HG03108 (cell line): ENCODE results near the gene GABRE.
"Not testable (repeated sequence)": the region's sequence is repeated elsewhere in the genome, so short reads cannot be mapped to it uniquely, and the experiment has no call there.

ENCODE experiments used
- ATAC-seq: cut with Tn5 transposase; IDR thresholded peaks from one replicate; pipeline ENCODE4 v1.9.1; 2021; ENCODE audit warnings: moderate library complexity; ENCODE audit not compliant: unreplicated experiment

GABRE gene

DNA sequence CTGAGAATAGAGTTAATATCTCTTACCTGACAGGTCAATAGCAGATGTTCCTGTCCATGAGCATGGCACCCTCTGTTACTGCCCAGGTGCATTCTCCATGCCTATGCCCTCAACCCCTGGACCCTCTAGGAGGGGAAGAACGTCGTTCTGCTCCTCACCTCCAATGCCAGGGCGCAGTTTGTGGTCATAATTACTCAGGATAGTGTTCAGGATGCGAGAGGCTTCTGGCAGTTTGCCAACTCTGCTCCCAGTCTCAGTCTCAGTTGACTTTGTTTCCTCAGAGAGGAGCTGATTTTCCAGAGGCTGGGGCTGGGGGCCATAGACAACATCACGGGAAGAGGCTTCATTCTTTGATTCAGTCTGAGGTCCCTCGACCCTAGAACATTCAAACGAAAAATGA lies 4.4 kb downstream of the GABRE start:
- ATAC-seq = no peak

DNA sequence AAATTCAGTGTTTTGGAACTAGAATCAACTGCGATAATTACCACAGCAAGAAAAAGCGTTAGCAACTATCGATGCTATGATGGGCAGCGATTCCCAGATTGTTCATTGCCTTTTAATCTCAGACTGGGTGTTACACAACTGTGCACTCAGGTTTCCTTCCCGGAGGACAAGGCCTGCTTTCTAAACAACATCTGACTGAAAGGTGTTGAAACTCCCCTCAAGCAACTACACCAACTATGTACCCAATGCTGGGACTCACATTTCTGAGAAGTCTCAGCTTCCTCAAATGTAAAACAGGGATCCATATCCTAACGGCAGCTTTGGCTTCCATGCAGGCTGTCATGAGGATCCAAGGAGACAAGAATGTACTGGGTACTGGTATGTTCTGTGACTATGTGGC lies 8.2 kb downstream of the GABRE start:
- ATAC-seq = no peak

DNA sequence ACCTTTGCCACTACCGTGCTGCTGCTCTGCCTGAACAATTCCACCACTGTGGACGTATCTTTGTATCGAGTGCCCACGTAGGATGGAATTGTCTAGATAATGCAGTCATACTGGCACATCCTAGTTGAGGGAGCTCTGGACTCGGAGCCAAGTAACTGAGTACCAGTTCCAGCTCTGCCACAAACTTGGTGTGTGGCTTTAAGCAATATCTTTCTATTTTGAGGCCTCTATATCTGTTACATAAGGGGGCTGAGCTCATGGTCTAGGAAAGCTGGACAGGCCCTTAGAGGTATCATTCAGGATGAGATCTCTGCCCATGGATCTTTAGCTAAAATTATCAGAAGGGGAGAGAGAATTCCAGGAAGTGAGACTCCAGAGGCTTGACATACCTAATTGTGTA lies 12.4 kb downstream of the GABRE start:
- ATAC-seq = no peak

DNA sequence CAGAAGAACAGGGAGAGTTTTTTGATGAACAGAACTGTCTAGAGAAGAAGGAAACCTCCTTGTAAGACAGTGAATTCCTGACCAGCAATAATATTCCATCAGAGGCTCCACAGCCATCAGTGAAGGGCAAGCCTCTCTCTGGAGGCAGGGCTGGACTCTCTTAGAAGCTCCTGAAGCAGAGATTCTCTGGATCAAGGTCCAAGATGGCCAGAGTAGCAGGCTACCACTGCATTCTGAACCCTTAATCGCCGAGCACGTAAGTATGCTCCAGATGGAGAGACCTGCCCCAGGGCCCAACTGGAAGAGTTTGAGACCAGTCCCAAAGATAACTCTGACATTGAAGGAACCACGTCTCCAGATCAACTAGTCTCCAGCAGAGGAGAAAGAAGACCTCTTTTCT lies 16.4 kb downstream of the GABRE start:
- no peak for ATAC-seq

DNA sequence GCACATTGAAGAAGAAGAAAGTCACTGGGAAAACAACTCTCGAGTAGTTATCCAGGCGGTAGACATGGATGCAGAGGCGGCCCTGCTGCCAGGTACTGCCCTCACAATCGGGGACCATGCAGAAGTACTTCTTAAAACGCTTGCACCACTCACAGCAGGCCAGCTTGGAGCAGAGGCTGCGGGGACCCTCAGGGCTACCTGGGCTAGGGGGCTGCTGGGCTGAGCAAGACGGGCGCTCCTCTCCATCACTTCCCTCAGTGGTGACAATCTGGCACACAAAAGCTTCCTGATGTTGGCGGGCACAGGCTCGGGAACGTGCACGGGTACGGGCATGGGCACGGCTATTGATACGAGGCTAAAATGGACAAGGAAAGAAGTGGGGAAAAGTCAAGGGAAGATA lies 19.7 kb downstream of the GABRE start:
- no peak for ATAC-seq

DNA sequence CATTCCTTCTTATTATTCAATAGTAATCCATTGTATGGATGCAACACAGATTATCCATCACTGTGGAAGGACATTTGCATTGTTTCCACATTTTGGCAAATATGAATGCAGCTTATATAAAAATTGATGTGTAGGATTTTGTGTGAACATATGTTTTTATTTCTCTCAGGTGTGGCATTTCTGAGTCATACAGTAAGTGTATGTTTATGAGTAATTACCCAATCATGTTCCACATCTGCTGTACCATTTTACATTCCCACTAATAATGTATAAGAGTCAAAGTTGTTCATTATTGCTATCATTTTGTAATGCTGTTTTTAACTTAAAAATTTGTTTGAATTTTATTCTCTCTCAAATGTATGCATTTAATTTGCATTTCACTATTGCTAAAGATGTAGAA lies 36.3 kb downstream of the GABRE start:
- ATAC-seq = no peak

DNA sequence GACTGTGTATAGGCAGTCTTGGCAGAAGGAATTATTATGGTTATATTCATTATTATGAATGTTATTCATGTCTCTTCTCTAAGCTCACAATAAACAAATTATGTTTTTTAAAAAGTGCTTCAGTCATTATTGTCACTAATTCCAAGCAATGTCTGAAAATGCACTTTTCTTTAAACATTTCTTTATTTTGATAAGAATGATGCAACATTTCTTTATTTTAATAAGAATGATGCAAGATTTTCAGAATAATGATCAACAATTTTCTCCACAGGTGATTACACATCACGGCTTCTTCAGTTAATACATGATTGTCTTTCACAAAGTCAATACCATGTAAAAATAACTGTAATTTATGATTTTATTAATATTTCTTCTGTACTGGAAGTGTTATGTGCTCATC lies 39.1 kb downstream of the GABRE start:
- no peak for ATAC-seq

DNA sequence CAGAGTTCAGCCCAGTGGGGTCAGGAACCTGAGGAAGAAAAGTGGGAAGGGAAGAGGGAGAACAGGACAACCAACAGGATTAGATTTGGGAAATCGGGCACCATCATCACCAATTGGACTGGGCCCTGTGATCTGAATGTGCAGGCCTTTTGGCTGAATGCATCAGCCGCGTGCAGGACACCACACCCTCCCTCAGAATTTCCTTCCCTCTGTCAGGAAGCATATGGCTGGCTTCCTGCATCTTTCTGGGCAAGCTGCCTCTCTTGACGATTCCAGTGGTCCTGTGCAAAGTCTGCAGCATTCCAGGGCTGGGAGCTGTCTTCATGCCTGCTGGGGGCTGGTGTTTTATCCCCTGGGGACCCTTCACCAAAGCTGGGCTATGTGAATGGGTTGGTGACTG lies 45.4 kb downstream of the GABRE start:
- no peak for ATAC-seq

DNA sequence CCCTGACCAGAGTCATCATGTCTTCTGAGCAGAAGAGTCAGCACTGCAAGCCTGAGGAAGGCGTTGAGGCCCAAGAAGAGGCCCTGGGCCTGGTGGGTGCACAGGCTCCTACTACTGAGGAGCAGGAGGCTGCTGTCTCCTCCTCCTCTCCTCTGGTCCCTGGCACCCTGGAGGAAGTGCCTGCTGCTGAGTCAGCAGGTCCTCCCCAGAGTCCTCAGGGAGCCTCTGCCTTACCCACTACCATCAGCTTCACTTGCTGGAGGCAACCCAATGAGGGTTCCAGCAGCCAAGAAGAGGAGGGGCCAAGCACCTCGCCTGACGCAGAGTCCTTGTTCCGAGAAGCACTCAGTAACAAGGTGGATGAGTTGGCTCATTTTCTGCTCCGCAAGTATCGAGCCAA lies 50.8 kb downstream of the GABRE start:
- no peak for ATAC-seq

DNA sequence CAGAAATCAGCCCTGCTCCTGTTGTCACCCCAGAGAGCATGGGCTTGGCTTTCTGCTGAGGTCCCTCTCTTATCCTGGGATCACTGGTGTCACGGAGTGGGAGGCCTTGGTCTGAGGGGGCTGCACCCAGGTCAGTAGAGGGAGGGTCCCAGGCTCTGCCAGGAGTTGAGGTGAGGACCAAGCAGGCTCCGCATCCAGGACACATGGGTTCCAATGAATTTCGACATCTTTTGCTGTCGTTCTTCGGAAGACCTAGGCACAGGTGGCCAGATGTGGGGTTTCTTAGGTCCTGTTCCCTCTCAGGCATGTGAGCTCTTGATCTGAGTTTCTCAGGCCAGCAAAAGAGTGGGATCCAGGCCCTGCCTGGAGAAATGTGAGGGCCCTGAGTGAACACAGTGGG lies 51.8 kb downstream of the GABRE start:
- no peak for ATAC-seq

DNA sequence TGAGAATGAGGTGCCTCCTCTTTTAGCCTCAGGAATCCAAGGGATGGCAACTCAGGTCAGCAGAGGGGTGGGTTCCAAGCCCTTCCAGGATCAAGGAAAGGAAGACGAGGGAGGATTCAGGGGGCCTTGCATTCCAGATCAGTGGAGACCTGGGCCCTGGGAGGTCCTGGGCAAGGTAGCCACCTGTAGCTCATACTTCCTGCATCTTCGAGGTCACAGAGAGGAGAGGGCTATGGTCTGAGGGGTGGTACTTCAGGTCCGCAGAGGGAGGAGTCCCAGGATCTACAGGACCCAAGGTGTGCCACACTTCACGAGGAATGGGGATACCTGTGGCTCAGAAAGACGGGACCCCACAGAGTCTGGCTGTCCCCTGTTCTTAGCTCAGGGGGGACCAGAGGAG lies 52.6 kb downstream of the GABRE start:
- ATAC-seq = no peak

DNA sequence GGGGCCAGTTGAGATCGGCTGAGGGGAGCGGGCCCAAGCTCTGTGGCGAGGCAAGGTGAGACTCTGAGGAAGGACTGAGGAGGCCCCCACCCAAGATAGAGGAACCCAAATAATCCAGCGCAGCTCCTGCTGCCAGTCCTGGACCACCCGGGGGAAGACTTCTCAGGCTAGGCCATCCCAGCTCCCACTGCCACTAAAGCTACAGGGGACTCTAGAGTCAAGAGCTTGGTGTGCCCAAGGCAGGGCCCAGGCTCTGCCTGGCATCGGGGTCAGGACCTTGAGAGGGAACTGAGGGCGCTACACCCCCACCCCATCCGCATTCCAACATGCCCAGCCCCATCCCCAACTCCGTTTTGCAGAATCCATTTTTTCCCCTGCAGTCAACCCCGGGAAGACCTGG lies 53.2 kb downstream of the GABRE start:
- ATAC-seq = no peak

DNA sequence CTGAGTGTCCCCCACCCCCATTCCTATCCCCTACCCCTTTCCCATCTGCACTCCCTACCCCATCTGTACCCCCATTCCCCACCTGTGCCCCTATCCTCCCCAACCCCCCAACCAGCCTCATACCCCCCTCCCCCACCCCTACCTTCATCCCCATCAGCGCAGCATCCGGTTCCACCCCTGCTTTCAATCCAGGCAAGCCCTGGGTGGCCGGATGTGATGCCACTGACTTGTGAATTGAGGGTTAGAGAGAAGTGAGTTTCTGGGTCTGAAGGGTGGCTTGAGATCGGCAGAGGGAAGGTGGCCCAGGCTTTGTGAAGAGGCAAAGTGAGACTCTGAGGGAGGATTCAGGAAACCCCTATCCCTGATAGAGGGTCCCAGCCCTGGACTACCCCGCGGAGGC lies 53.9 kb downstream of the GABRE start:
- no peak for ATAC-seq

DNA sequence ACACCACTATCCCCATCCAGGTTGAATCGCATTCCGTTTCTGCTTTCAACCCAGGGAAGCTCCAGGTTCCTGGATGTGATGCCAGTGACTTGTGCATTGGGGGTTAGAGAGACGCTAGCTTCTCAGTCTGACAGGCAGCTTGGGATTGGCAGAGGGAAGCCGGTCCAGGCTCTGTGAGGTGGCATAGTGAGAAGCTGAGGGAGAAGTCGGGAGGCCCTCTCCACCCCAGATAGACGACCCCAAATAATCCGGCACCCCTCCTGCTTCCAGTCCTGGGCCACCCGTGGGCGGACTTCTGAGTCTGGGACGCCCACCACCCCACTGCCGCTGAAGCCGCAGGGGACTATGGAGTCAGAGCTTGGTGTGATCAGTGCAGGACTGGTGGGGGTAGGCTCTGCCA lies 54.4 kb downstream of the GABRE start:
- ATAC-seq = no peak

DNA sequence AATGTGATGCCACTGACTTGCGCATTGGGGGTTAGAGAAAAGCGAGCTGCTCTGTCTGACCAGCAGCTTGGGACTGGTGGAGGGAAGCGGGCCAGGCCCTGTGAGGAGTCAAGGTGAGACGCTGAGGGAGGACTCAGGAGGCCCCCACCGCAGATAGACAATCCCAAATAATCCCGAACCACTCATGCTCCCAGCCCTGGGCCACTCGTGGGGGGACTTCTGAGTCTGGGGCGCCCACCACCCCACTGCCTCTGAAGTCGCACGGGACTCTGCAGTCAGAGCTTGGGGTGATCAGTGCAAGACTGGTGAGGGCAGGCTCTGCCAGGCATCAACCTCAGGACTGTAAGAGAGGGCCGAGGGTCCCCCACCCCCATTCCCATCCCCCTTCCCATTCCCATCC lies 54.9 kb downstream of the GABRE start:
- ATAC-seq = no peak

DNA sequence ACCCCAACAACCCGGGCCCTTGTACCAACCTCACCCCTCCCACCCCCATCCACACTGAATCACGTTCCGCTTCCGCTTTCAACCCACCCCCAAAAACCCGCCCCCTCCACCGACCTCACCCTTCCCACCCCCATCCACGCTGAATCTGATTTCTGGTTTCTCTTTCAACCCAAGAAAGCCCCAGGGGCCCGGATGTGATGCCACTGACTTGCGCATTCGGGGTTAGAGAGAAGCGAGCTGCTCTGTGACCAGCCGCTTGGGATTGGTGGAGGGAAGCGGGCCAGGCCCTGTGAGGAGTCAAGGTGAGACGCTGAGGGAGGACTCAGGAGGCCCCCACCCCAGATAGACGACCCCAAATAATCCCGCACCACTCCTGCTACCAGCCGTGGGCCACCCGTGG lies 55.7 kb downstream of the GABRE start:
- ATAC-seq = not testable (repeated sequence)

DNA sequence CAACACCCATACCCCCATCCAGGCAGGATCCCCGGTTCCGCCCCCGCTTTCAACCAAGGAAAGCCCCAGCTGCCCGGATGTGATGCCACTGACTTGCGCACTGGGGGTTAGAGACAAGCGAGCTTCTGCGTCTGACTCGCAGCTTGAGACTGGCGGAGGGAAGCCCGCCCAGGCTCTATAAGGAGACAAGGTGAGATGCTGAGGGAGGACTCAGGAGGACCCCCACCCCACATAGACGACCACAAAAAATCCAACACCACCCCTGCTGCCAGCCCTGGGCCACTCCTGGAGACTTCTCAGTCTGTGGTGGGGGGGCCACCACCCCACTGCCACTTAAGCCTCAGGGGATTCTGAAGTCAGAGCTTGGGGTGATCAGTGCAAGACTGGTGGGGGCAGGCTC lies 61.7 kb downstream of the GABRE start, which contains the start of gene MAGEA4:
MAGEA4 (plus strand) TSS at position 110 of the 400 bp plus-strand sequence. CDS start 10,776 bp downstream, outside the sequence.
- no peak for ATAC-seq

DNA sequence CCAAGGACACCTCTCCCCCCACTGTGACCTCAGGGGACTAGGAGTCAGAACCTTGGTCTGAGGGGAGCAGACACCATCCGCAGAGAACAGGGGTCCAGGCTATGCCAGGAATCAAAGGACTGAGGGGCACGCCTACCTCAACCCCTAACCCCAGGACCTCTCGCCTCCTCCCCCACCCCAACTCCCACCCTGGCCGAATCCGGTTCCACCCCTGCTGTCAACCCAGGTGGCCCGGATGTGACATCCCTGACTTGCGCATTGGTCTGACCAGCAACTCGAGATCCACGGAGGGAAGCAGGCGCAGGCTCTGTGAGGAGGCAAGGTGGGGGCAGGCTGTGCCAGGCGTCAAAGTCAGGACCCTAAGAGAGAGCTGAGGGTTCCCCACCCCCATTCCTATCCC lies 62.3 kb downstream of the GABRE start:
- ATAC-seq = no peak

DNA sequence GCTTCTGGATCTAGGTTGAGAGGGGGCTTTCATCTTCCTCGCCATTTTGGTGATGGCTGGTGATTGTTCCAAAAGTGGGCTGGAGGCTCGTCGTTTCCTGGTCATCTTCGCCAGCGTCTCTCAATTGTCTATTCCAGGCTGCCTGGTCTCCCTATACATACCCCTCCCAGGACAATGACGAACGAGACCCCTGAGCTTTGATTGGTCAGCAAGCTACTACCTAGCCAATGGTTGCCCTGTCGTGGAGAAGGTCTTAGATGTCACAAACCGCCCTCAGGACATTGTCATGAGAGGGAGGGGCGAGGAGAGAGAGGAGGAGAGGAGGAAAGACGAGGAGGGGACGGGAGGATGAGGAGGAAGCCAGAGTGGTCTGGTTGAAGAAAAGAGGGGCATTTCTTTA lies 69.5 kb downstream of the GABRE start:
- ATAC-seq = no peak
